Measurements from ENCODE around the gene LRRC4B.

DNA sequence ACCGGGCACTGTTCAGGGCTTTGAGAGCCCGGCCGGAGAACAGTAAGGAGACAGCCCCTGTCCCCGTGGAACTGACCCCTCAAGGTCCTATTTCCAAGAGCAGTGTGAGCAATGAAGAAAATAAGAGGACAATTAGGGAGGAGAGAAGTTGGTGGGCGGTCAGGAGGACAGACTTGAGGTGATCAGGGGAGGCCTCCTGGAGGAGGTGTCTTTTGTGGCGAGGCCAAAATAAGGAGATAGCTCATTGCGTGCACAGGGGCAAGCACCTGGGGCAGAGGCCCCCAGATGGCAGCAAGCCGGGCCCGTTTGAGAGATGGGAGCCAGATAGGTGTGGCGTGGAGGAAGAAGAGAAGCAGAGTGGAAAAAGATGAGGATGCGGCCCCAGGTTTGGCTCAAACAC is 2.8 kb upstream of the LRRC4B start:
- TF ChIP-seq EZH2 (IDR thresholded peaks at IDR 0.05; ENCODE audit: low read length) = no peak
- TF ChIP-seq, protein P1, sequence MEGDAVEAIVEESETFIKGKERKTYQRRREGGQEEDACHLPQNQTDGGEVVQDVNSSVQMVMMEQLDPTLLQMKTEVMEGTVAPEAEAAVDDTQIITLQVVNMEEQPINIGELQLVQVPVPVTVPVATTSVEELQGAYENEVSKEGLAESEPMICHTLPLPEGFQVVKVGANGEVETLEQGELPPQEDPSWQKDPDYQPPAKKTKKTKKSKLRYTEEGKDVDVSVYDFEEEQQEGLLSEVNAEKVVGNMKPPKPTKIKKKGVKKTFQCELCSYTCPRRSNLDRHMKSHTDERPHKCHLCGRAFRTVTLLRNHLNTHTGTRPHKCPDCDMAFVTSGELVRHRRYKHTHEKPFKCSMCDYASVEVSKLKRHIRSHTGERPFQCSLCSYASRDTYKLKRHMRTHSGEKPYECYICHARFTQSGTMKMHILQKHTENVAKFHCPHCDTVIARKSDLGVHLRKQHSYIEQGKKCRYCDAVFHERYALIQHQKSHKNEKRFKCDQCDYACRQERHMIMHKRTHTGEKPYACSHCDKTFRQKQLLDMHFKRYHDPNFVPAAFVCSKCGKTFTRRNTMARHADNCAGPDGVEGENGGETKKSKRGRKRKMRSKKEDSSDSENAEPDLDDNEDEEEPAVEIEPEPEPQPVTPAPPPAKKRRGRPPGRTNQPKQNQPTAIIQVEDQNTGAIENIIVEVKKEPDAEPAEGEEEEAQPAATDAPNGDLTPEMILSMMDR (optimal IDR thresholded peaks at IDR 0.05 in 1 of 3, IDR thresholded peaks at IDR 0.05 in 1 of 3, conservative IDR thresholded peaks at IDR 0.05 in 1 of 3; ENCODE audit: extremely low read depth in 1 of 3, insufficient read depth in 2 of 3, low read length in 3 of 3) = no peak
